Right lobe of liver (tissue), 6 donors: ENCODE results near the gene DELE1. TPM values are rescaled to one million over a fixed set of nuclear protein-coding genes. Genes with fewer than 3 reads are reported as not detected.
A peak's percentile ranks its signal among the peaks of the same experiment; 100 is the strongest.
"Not testable (repeated sequence)": the region's sequence is repeated elsewhere in the genome, so short reads cannot be mapped to it uniquely, and the experiment has no call there.

Experiments
- ATAC-seq, 4 donors: fragments of 200-7000 bp; cut with Tn5 transposase; one replicate each; pipeline ENCODE4 v1.9.1; 2020; ENCODE audit warnings: mild to moderate bottlenecking in 4 of 4, moderate library complexity in 4 of 4
- DNase-seq, 3 donors: peaks; one replicate each; pipeline ENCODE4 v3.0.0-alpha.2; 2020
- H3K27ac ChIP-seq, 3 donors: fragments of 200-600 bp; one replicate each; pipeline ENCODE4 v1.8.0; 2022
- H3K27me3 ChIP-seq, 2 donors: fragments of 200-600 bp; one replicate each; pipeline ENCODE4 v1.8.0; 2022
- H3K36me3 ChIP-seq, 4 donors: fragments of 200-600 bp; sonication (generic) in 1 of 4; one replicate each; pipeline versions ENCODE4 v1.5.1 to v1.8.0; 2017 to 2022; ENCODE audit warnings: control low read depth in 1 of 4
- H3K4me1 ChIP-seq, 4 donors: fragments of 200-600 bp; sonication (generic) in 1 of 4; one replicate each; pipeline versions ENCODE4 v1.5.1 to v1.8.0; 2017 to 2022; ENCODE audit warnings: control low read depth in 1 of 4
- H3K4me3 ChIP-seq, 3 donors: fragments of 200-600 bp; one replicate each; pipeline ENCODE4 v1.8.0; 2022
- H3K9me3 ChIP-seq, 4 donors: fragments of 200-600 bp; sonication (generic) in 1 of 4; one replicate each; pipeline versions ENCODE4 v1.5.1 to v1.8.0; 2017 to 2022; ENCODE audit warnings: control low read depth in 1 of 4
- POLR2A ChIP-seq: fragments of 450-650 bp; IDR thresholded peaks from one replicate; pipeline ENCODE4 v1.6.1; 2017; ENCODE audit warnings: antibody characterized with exemption, mild to moderate bottlenecking
- WGBS: methylation state at CpG from one replicate; pipeline ENCODE4 v1.1.6; 2018; ENCODE audit warnings: low coverage, low lambda C conversion rate; ENCODE audit not compliant: insufficient coverage; ENCODE audit errors: missing lambda C conversion rate; 5-methylcytosine and 5-hydroxymethylcytosine counted together
- intact Hi-C, 2 donors: fragments of 100-400 bp; cut with DNase I; formaldehyde crosslinking; loops; one replicate each; pipeline versions ENCODE4 v1.11.2 to v1.14.1; 2022
- total RNA-seq, 6 experiments: library from RNA; depleted of rRNA in 2 of 6; stranded (reverse); fragments of >200 nt in 2 of 6; fragmentation: NEBNext Ultra II Directional in 3 of 6; extraction: Animal tissue kit (Norgen Biotek cat#: 25700) in 3 of 6; gene quantifications; one replicate each; pipeline versions ENCODE4 v1.1.0 to v1.2.4, GENCODE V29; 2016 to 2023
- TF ChIP-seq, protein P1 (sequence below), 4 donors: fragments of 200-600 bp in 3 of 4; fragments of 450-650 bp in 1 of 4; IDR thresholded peaks; one replicate each; pipeline versions ENCODE4 v1.5.1 to v1.8.0; 2016 to 2022; ENCODE audit warnings: antibody characterized with exemption in 4 of 4, mild to moderate bottlenecking in 2 of 4
- donor health status: DM: no; HTN: yes; CAD: no.
- donor health status: DM: no; HTN: no; CAD: no.
- donor health status: DM: no; HTN: no; CAD: no.
- donor health status: DM: no; HTN: yes; CAD: no.
- donor health status: DM: no; HTN: yes; CAD: no.

The DELE1 gene
- total RNA-seq, 6 experiments from 2014 or later, result 39.4 to 57.9 (median 43.8) TPM

DNA sequence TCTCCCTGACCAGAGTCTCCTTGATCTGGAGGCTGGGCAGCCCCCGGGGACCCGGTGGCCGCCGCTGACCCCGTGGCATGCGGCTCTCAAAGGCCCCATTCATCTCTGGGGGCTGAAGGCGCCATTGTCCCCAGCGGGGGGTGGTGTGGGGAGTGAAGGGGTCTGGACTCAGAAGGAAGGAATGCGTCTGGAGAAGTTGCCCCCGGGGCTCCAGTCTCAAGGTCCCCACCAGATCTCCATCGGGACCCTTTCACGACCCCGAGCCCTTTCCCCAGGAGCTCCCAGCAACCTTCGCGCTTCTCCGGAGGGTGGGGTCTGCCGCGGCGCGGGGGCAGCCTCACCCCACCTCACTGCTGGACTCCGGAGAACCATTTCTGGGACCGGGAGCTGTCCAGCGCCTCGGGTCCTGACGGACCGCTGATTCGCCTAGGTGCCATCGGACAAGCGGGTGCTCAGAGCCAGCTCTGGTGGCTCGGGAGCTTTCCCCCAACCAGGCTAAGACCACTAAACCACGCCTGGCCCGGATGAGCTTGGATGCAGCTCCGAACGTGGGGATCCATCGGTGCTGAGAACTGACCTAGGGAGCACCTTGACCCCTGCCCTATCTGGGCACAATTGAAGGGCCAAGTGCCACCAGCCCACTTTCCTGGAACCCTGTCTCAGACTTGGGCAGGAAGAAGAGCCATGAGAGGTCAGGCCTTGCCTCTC, 40.3 kb upstream of the DELE1 start:
- WGBS, result 3% methylated on average over 10 of the region's 35 CpGs
- TF ChIP-seq, protein P1, sequence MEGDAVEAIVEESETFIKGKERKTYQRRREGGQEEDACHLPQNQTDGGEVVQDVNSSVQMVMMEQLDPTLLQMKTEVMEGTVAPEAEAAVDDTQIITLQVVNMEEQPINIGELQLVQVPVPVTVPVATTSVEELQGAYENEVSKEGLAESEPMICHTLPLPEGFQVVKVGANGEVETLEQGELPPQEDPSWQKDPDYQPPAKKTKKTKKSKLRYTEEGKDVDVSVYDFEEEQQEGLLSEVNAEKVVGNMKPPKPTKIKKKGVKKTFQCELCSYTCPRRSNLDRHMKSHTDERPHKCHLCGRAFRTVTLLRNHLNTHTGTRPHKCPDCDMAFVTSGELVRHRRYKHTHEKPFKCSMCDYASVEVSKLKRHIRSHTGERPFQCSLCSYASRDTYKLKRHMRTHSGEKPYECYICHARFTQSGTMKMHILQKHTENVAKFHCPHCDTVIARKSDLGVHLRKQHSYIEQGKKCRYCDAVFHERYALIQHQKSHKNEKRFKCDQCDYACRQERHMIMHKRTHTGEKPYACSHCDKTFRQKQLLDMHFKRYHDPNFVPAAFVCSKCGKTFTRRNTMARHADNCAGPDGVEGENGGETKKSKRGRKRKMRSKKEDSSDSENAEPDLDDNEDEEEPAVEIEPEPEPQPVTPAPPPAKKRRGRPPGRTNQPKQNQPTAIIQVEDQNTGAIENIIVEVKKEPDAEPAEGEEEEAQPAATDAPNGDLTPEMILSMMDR (IDR thresholded peaks at IDR 0.05), result no peak
- Histone ChIP-seq H3K4me3 (no peak overlapping the region), H3K4me1 (peaks cover 0 to 4% (median 0%) of the 10 kb centered on the region in 4 donors), H3K27me3 (no peaks in the 10 kb centered on the region), H3K9me3 (no peaks in the 10 kb centered on the region), H3K36me3 (no peaks in the 10 kb centered on the region), H3K27ac (no peak overlapping the region)
- ATAC-seq (no peak), DNase-seq (no peak)
- intact Hi-C loops, result loop anchor here (5.0 kb wide), 3 partner anchors 74 to 191 kb away; partner anchors contain the start of gene PCDH12 (in 1 of the 2)

DNA sequence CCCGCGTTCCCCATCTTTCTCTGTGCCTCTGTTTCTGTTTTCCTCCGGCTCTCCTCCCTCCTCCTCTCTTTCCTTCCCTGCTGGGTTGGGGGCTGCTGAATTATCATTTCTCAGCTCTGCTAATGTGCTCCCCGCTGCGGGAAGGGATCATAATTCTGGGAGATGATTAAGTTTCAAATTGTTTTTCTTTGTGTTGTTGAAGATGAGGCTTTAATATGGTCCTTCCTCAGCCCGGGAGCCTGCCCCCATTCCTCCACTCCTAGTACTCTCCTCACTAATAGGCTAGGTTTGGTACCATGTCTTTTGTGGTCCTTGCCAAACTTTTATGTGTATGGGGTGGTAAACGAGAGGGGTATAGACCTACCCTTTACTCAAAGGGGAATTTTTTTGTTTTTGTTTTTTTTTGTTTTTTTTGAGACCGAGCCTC, 39.8 kb upstream of the DELE1 start:
- DNase-seq (no peak), ATAC-seq (no peak)
- WGBS, result 31% methylated on average over 8 of the region's 8 CpGs
- Histone ChIP-seq H3K9me3 (no peaks in the 10 kb centered on the region), H3K4me3 (no peak overlapping the region), H3K27me3 (no peaks in the 10 kb centered on the region), H3K27ac (no peak overlapping the region), H3K36me3 (no peaks in the 10 kb centered on the region), H3K4me1 (peaks cover 0 to 2% (median 0%) of the 10 kb centered on the region in 4 donors)
- TF ChIP-seq, protein P1 (IDR thresholded peaks at IDR 0.05), result no peak
- intact Hi-C loops, result loop anchor here (5.0 kb wide), 3 partner anchors 73 to 192 kb away; partner anchors contain the start of gene PCDH12 (in 1 of the 2)

DNA sequence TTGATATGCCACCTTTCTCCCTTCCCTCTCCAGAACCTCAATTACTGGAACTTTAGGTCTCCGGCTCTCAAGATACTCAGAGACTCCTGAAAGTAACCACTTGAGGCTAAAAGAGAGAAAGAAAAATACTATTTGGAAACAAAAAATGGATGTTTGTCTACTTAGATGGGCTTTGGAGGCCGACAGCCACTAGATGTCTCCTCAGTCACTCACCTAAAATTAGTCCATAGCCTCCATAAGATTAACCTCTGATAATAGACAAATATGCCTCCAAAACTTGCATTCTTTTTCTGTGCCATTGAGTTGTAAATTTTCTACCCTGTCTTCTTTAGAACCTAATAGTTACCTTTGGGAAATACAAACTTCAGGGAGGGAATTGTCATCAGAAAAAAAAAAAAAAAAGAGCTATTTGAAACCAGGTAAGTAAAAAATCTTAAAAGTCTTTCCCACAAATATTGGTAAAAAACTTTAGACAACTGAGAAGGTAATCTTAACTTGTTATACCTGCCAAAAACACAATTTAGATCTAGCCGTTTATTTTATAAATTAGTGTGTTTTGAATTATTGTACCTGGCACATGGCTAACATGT, 34.3 kb upstream of the DELE1 start:
- H3K4me3 ChIP-seq, result no peak overlapping the region
- no peaks in the 10 kb centered on the region for H3K27me3 ChIP-seq
- intact Hi-C loops, result no loop called here
- H3K27ac ChIP-seq, result no peak overlapping the region
- DNase-seq (no peak), ATAC-seq (peak in 3 of 4 donors; percentile 61 to 78 (median 72))
- H3K4me1 ChIP-seq, result no peaks in the 10 kb centered on the region
- WGBS, result 31% methylated on average over 3 of the region's 3 CpGs
- H3K9me3 ChIP-seq, result no peaks in the 10 kb centered on the region
- no peaks in the 10 kb centered on the region for H3K36me3 ChIP-seq
- TF ChIP-seq POLR2A, result no peak
- TF ChIP-seq, protein P1 (IDR thresholded peaks at IDR 0.05), result peak; percentile 25 to 55 (median 42)

DNA sequence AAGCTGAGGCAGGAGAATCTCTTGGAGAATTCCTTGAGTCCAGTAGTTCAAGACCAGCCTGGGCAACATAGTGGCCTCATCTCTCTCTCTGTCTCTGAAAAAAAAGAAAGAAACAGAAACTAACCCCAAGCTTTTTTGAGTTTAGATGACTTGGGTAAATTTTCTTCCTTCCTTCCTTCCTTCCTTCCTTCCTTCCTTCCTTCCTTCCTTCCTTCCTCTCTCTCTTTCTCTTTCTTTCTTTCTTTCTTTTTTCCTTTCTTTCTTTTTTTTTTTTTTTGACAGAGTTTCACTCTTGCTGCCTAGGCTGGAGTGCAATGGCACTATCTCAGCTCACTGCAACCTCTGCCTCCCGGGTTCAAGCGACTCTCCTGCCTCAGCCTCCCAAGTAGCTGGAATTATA, 33.2 kb upstream of the DELE1 start:
- H3K27me3 ChIP-seq, H3K4me1 ChIP-seq, H3K9me3 ChIP-seq, ATAC-seq, intact Hi-C loops, H3K4me3 ChIP-seq, DNase-seq, H3K36me3 ChIP-seq, H3K27ac ChIP-seq: not testable (repeated sequence)
- WGBS, result 92% methylated on average over 2 of the region's 2 CpGs

DNA sequence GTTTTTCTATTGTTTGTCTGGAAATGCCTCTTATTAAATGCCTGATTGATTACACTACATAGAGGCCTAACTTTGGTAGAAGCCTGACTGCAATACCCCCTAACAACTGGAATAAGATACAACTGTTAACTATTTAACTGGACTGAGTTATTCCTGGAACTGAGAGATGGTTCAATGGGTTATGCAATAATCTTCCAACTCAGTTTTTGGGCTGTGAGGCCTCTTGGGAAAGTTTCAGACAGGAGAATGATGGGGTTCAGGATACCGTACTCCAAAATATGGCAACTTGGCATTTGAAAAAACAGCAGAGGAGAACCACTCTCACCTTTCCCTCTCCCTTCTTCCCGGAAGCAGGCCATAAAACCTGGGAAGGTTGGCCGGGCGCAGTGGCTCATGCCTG, 26.2 kb upstream of the DELE1 start:
- no peak for ATAC-seq
- WGBS, result 83% methylated on average over 1 of the region's 4 CpGs
- Histone ChIP-seq H3K4me3 (no peak overlapping the region), H3K27me3 (no peaks in the 10 kb centered on the region), H3K27ac (no peak overlapping the region), H3K36me3 (no peaks in the 10 kb centered on the region), H3K4me1 (no peaks in the 10 kb centered on the region), H3K9me3 (no peaks in the 10 kb centered on the region)
- DNase-seq, result no peak
- intact Hi-C loops, result no loop called here
- no peak for TF ChIP-seq POLR2A
- TF ChIP-seq, protein P1 (IDR thresholded peaks at IDR 0.05), result no peak
